HCT116 (cell line): ENCODE data around the gene PLCD3.

ENCODE experiments used
- CEBPB ChIP-seq: IDR thresholded peaks from 2 replicates; pipeline ENCODE4 v1.6.1; 2012; ENCODE audit warnings: low read depth
- ELF1 ChIP-seq: IDR thresholded peaks from 2 replicates; pipeline ENCODE4 v1.6.1; 2012; ENCODE audit warnings: low read depth, borderline replicate concordance
- EZH2 ChIP-seq: fragments of 200-600 bp; sonication (generic); IDR thresholded peaks from 2 replicates; pipeline ENCODE4 v1.6.1; 2017; ENCODE audit warnings: antibody characterized with exemption, mixed run types
- EZH2phosphoT487 ChIP-seq: fragments of 200-600 bp; IDR thresholded peaks from 2 replicates; pipeline ENCODE4 v1.6.1; 2018; ENCODE audit warnings: antibody characterized with exemption, borderline replicate concordance
- JUND ChIP-seq: IDR thresholded peaks from 2 replicates; pipeline ENCODE4 v1.6.1; 2012
- POLR2A ChIP-seq: IDR thresholded peaks from 2 replicates; pipeline ENCODE4 v1.7.0; 2011; ENCODE audit warnings: borderline replicate concordance; ENCODE audit not compliant: insufficient read depth, insufficient read length; ENCODE audit errors: extremely low read depth
- POLR2AphosphoS5 ChIP-seq: IDR thresholded peaks from 2 replicates; pipeline ENCODE4 v1.6.1; 2011; ENCODE audit warnings: mild to moderate bottlenecking, low read depth, low read length, moderate library complexity
- RAD21 ChIP-seq: IDR thresholded peaks from 2 replicates; pipeline ENCODE4 v1.6.1; 2012; ENCODE audit warnings: low read depth, mild to moderate bottlenecking
- REST ChIP-seq: IDR thresholded peaks from 2 replicates; pipeline ENCODE4 v1.6.1; 2012; ENCODE audit warnings: low read depth
- SIN3A ChIP-seq: IDR thresholded peaks from 2 replicates; pipeline ENCODE4 v1.6.1; 2012; ENCODE audit warnings: low read depth
- ZBTB33 ChIP-seq: IDR thresholded peaks from 2 replicates; pipeline ENCODE4 v1.6.1; 2011; ENCODE audit warnings: mild to moderate bottlenecking, low read length, moderate library complexity; ENCODE audit not compliant: insufficient replicate concordance; ENCODE audit errors: extremely low read depth
- ZFX ChIP-seq: fragments of 450-650 bp; IDR thresholded peaks from 2 replicates; pipeline ENCODE4 v1.6.1; 2017
- ZNF274 ChIP-seq: fragments of 200-500 bp; sonication (Bioruptor generic); IDR thresholded peaks from 2 replicates; pipeline ENCODE4 v1.6.1; 2014; ENCODE audit warnings: mild to moderate bottlenecking, low read depth, low read length, inconsistent platforms
- TF ChIP-seq, protein P1 (sequence below), 3 experiments: fragments of 200-600 bp in 1 of 3; sonication (generic) in 1 of 3; IDR thresholded peaks in 2 of 3; conservative IDR thresholded peaks in 1 of 3; 2 replicates each; pipeline ENCODE4 v1.5.1; 2012 to 2017; ENCODE audit warnings: low read depth in 2 of 3, low read length in 2 of 3, antibody characterized with exemption in 1 of 3, borderline replicate concordance in 1 of 3, control low read depth in 1 of 3, mild to moderate bottlenecking in 1 of 3, mixed read lengths in 1 of 3, mixed run types in 1 of 3, moderate library complexity in 1 of 3; ENCODE audit not compliant: insufficient read depth in 1 of 3

DNA sequence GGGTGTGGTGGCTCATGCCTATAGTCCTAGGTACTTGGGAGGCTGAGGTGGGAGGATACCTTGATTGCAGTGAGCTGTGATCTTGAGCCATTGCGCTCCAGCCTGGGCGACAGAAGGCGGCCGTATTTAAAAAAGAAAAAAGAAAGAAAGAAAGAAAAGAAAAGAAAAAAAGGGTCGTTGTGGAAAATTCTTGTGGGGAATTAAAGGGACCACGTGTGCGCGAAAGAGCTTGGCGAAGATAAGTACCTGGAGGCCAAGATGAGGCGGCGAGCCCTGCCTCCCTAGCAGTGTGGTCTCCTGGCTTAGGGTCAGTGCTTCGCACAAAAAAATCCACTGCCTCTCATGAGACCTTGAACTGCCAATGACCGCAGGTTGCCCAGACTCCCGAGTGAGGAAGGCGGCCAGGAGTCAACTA, 71.9 kb downstream of the PLCD3 start:
- TF ChIP-seq, protein P1, sequence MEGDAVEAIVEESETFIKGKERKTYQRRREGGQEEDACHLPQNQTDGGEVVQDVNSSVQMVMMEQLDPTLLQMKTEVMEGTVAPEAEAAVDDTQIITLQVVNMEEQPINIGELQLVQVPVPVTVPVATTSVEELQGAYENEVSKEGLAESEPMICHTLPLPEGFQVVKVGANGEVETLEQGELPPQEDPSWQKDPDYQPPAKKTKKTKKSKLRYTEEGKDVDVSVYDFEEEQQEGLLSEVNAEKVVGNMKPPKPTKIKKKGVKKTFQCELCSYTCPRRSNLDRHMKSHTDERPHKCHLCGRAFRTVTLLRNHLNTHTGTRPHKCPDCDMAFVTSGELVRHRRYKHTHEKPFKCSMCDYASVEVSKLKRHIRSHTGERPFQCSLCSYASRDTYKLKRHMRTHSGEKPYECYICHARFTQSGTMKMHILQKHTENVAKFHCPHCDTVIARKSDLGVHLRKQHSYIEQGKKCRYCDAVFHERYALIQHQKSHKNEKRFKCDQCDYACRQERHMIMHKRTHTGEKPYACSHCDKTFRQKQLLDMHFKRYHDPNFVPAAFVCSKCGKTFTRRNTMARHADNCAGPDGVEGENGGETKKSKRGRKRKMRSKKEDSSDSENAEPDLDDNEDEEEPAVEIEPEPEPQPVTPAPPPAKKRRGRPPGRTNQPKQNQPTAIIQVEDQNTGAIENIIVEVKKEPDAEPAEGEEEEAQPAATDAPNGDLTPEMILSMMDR (IDR thresholded peaks at IDR 0.05 in 2 of 3, conservative IDR thresholded peaks at IDR 0.05 in 1 of 3; ENCODE audit: borderline replicate concordance in 1 of 3, insufficient read depth in 1 of 3, low read depth in 2 of 3, low read length in 2 of 3) = no peak
- TF ChIP-seq ELF1 = no peak
- no peak for TF ChIP-seq POLR2AphosphoS5
- TF ChIP-seq EZH2 = no peak
- no peak for TF ChIP-seq JUND
- no peak for TF ChIP-seq REST
- no peak for TF ChIP-seq ZFX
- TF ChIP-seq ZBTB33 = no peak
- no peak for TF ChIP-seq POLR2A
- TF ChIP-seq CEBPB = no peak
- TF ChIP-seq ZNF274 = no peak
- no peak; the same call in 1 of the 2 replicates for TF ChIP-seq SIN3A
- TF ChIP-seq RAD21 = no peak
- no peak for TF ChIP-seq EZH2phosphoT487
